Heart left ventricle (tissue), 13 donors: Measurements from ENCODE around the gene DDIT4.

Source experiments
- POLR2A ChIP-seq, 2 donors: fragments of 450-650 bp; IDR thresholded peaks; one replicate each; pipeline ENCODE4 v1.6.1; 2017; ENCODE audit warnings: antibody characterized with exemption in 2 of 2, mild to moderate bottlenecking in 2 of 2, moderate library complexity in 2 of 2
- TF ChIP-seq, protein P1 (sequence below), 12 donors: fragments of 200-600 bp; sonication (generic) in 4 of 12; IDR thresholded peaks; one replicate each; pipeline versions ENCODE4 v1.5.0 to v1.8.0; 2018 to 2022; ENCODE audit warnings: antibody characterized with exemption in 12 of 12, mild to moderate bottlenecking in 5 of 12
- donor health status: ischemic (EF 13 %, LVEDD 7.1; RV severe dilation, severe dysfunction).
- donor health status: DM: no; HTN: yes; CAD: no.
- donor health status: DM: no; HTN: no; CAD: no.
- donor health status: ischemic (EF 25% LVEDD 6.9; RV normal size, moderate dysfunction).
- donor health status: ischemic (EF 25% LVEDD 5.7; RV mildly dilated, moderate dysfunction).
- donor health status: ischemic (EF 35%, LVEDD 5.7; RV mildly dilated, moderate dysfunction).
- donor health status: nonischemic (EF 11% LVEDD 7.7; RV severe dilation, severe dysfunction).
- donor health status: DM: yes; HTN: yes; CAD: no.
- donor health status: PGD.
- donor health status: ischemic (EF 29% LVEDD 5.4; RV normal size, mild dysfunction).
- donor health status: nonischemic (EF 23%, LVEDD 6.1; RV moderate dilation, normal function).

DNA sequence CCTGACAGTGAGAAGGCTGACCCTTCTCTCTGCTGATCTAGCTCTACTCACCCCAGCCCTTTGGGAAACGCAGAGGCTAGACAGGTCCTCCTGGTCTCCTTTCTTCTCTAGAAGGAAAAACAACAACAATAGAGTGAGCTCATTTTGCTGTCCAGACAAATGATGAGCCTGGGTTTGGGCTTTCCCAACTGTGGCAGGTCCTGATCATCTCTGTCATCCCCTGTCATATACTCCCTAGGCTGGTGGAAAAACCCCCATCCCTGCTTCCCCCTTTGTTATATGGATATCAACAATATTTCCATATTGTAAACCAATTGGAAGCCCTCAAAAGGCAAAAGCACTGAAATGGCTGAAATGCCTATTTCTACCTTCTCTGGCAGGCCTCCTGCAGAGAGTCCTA is 9.2 kb upstream of the DDIT4 start:
- TF ChIP-seq, protein P1, sequence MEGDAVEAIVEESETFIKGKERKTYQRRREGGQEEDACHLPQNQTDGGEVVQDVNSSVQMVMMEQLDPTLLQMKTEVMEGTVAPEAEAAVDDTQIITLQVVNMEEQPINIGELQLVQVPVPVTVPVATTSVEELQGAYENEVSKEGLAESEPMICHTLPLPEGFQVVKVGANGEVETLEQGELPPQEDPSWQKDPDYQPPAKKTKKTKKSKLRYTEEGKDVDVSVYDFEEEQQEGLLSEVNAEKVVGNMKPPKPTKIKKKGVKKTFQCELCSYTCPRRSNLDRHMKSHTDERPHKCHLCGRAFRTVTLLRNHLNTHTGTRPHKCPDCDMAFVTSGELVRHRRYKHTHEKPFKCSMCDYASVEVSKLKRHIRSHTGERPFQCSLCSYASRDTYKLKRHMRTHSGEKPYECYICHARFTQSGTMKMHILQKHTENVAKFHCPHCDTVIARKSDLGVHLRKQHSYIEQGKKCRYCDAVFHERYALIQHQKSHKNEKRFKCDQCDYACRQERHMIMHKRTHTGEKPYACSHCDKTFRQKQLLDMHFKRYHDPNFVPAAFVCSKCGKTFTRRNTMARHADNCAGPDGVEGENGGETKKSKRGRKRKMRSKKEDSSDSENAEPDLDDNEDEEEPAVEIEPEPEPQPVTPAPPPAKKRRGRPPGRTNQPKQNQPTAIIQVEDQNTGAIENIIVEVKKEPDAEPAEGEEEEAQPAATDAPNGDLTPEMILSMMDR (IDR thresholded peaks at IDR 0.05) = no peak
- TF ChIP-seq POLR2A (IDR thresholded peaks at IDR 0.05) = no peak
